Measurements from ENCODE around the gene RFTN1.

The RFTN1 gene

DNA sequence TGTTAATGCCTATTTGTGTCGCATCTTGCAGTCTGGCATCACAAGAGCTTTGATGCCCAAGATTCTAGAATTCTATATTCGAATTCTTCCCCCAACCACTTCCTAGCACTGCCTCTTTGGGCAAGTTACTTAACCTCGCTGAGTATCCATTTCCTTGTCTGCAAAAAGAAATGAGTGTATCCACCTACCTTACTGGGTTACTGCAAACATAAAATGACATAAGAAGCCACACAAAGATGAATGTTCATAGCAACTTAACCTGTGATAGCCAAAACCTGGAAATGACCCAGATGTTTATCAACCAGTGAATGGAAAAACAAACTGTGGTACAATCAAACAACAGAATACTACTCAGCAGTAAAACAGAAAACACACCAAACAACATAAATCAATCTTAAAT, 24.9 kb downstream of the RFTN1 start:
- FAIRE-seq: no peak
- no peak for DNase-seq (ENCODE audit: insufficient read length, low spot score)

- FAIRE-seq (no peak), DNase-seq (ENCODE audit: insufficient read length, low spot score) (no peak)
Observed at GRCh38 chr3:16487511-16488175, 25.9 kb downstream of the RFTN1 start.

DNA sequence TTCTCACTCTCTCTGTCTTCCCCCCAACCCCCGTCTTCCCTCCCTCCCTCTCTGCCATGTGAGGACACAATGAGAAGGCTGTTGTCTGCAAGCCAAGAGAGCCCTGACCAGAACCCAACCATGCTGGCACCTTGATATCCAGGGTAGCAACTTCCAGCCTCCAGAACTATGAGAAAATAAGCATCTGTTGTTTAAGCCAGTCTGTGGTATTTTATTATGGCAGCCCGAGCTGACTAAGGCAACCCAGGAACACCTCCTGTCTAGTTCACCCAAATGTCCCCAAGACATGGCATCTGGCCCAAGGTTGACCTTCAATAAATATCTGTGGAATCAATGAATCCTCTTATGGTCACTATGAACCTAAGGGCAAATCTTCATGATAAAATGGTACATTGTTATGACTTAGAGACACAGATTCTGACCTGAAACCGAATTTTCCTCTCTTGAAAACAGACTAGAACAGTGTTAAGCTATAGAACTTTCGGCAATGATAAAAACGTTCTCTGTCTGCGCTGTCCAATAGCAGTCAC, 26.5 kb downstream of the RFTN1 start:
- FAIRE-seq: no peak
- no peak for DNase-seq (ENCODE audit: insufficient read length, low spot score)

GRCh38 chr3:16486201-16486600, 27.3 kb downstream of the RFTN1 start:
- DNase-seq (ENCODE audit: insufficient read length, low spot score): no peak
- FAIRE-seq: no peak

DNA sequence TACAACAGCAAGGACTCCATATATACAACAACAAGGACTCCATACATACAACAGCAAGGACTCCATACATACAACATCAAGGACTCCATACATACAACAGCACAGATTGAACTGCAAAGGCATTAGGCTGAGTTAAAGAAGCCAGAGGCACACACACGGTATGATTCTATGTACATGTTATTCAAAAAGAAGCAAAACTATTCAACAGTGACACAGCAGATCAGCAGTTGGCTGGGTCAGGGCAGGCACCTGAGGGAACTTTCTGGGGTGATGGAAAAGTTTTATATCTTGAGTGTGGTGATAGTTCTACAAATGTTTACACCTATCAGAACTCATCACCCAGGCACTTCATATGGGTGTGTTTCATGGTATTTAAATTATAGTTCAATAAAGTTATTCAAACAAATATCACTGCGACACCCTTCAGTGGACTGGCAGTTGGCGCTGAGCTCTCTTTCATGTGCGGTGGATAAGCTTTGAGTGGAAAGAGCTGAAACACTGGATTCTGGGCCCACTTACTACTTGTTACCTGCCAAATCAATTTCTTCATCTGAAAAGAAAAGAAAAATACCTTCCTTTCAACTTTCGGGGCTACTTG, 28.0 kb downstream of the RFTN1 start:
- no peak for FAIRE-seq
- no peak for DNase-seq (ENCODE audit: insufficient read length, low spot score)

GRCh38 chr3:16484984-16485383, 28.5 kb downstream of the RFTN1 start:
- FAIRE-seq: no peak
- DNase-seq (ENCODE audit: insufficient read length, low spot score): no peak

- DNase-seq (ENCODE audit: insufficient read length, low spot score): no peak
- no peak for FAIRE-seq
Observed at GRCh38 chr3:16484216-16484615, 29.3 kb downstream of the RFTN1 start.

DNA sequence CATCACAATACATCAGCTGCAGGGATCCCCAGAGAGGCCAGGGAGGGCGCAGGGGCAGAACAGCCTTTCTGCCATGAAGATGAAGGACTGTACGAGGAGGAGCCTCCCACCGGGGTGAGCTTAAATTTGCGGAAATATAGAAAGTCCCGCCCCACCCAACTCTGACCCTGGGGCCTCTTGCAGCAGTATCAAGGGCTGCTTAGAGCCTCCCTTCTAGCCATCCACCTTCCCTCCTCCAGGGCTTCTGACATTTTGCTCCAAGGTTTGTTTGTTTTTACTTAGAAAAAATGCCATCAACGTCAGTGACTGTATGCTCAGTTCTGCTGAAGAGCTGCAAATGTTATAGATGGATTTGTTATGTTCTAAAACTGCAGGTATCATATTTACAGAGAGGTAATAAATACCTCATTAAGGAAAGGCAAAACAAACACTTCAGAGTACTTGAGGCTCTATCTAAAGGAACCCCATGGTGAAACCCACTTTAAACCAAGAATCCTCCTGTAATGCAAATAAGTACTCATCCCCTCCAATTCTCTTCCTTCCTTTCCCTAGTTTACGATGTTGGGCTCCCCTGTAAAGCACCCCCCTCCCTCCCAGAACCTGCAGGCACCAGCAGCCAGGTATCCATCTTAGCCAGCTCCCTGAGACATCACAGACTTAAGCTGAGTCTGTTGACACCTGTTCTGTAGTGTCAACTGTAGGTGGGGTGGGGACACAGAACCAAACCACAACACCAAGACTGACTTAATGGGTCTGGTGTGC, 30.5 kb downstream of the RFTN1 start:
- FAIRE-seq: peak; percentile 40

DNA sequence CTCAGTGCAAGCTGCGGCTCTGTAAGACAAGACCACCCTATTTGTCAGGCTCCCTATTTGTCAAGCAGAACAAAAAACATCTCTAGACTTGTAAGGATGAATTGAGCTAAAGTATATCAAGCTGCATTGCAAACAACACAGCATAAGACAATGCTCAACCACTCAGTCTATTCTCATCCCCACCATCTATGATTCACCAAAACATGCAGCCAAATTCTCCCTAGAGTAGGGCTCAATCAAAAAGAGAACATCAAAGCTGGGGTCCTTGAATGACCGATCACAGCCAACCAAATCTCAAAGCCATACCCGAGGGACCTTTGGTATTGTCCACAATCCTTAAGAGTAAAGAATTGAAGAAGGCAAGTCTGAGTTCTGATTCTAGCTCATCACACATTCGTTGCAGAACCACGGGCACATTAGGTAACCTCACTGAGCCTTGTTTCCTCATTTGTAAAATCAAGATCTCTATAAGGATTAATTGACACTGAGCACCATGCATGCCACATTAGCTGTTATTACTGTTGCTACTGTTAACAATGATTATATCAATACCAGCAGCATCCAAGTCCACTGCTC, 31.2 kb downstream of the RFTN1 start:
- peak; percentile 68 for FAIRE-seq

More for the DNA sequence above, 30.5 kb downstream of the RFTN1 start:
- DNase-seq (ENCODE audit: insufficient read length, low spot score): no peak

DNA sequence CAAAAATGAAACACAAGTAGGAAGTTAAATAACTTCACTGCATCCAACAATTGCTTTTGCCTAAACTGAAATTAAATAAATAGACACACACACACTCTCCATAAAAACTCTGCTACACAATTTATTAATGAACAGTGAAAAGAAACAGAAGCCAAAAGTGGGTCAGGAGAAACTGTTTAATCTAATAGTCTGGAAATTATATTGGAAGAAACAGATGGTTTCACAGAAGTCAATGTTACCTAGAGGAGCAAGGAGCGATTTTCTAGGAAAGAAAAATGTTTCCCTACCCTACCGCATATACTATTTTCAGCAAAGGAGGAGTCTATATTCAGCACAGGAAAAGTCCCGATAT, 32.0 kb downstream of the RFTN1 start:
- FAIRE-seq: no peak
- DNase-seq (ENCODE audit: insufficient read length, low spot score): no peak

More for the DNA sequence above, 31.2 kb downstream of the RFTN1 start:
- no peak for DNase-seq (ENCODE audit: insufficient read length, low spot score)

DNA sequence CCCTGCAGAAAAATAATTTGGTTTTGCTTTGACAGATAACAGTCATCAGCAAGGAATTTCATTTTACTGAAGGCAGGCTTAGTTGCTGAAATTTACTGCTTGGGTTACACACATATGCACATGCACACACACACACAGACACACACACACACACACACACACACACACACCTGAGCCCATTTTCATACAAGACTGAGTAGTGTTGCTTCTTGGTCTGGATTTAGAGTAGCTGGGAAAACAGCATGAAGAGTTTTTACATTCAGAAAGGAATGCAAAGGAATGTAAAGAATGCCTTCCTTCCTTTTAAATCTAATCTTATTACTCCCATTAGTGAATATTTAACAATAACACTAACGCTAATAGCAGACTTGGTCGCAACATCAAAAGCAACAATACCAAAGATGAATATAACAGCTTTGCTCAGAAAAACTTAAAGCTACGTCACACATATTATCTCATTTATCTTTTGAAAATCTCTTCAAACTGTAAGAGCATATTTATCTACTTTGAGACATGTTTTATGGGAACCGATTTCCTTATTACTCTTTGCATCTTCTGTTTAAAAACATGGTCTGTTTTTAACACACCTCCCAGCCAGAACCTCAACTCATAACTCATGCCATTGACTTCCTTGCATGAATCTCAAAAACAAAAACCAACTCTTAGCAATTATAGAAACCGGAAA, 32.5 kb downstream of the RFTN1 start:
- DNase-seq (ENCODE audit: insufficient read length, low spot score) (no peak), FAIRE-seq (peak; percentile 89)

DNA sequence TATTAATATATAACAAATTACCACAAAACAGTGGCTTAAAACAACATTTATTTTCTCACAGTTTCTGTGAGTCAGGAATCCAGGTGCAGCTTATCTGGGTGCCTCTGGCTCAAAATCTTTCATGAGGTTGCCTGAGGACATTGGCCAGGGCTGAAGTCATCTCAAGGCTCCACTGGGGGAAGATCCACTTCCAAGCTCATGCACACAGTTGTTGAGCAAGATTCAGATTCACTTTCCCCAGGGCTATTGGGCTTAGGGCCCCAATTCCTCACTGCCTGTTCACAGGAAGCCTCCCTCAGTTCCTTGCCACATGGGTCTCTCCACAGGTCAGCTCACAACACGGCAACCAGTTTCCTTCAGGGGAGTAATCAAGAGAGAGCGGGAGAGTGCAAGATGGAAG, 35.0 kb downstream of the RFTN1 start:
- FAIRE-seq: peak; percentile 4
- DNase-seq (ENCODE audit: insufficient read length, low spot score): no peak

- DNase-seq (ENCODE audit: insufficient read length, low spot score) (no peak), FAIRE-seq (no peak)
Observed at GRCh38 chr3:16477521-16477920, 36.0 kb downstream of the RFTN1 start.

DNA sequence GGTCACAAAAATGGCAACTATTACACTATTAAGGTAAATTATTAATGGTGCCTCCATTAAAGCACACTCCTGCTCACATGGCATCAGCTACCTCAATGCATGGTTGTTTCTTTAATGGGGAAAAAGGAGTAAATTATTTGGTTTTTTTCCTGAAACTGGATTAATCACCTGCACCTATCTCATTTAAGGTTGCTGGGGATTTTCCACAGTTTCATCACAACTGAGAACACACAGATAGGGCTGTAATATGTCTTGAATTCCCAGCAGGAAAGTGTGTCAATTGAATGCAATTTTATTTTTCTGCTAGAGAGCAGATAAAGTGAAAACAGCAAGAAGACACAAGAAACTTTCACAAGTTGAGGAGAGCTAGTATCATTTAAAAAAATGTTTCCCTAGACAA, 36.4 kb downstream of the RFTN1 start:
- DNase-seq (ENCODE audit: insufficient read length, low spot score) (no peak), FAIRE-seq (no peak)

GRCh38 chr3:16476636-16477035, 36.9 kb downstream of the RFTN1 start:
- no peak for DNase-seq (ENCODE audit: insufficient read length, low spot score)
- FAIRE-seq: no peak

DNA sequence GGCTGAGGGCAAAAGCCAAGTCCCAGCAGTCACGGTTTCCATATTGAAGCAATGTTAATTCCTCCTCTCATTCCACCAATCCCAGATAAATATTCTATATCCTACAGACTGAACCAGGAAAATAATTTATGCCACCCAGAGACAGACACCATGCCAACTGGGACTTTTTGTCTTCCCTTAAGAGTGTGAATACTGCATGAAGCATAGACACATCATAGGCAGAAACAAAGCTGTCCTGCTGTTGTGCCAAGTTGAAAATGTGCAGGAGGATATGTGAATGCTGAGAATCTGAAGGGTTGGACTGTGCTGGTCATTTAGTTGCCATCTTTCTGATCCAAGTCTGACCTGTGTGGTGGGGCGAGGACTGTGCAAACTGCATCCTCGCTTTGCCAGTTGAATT, 37.7 kb downstream of the RFTN1 start:
- no peak for FAIRE-seq
- no peak for DNase-seq (ENCODE audit: insufficient read length, low spot score)

- no peak for DNase-seq (ENCODE audit: insufficient read length, low spot score)
- no peak for FAIRE-seq
Observed at GRCh38 chr3:16474920-16475319, 38.6 kb downstream of the RFTN1 start.

DNA sequence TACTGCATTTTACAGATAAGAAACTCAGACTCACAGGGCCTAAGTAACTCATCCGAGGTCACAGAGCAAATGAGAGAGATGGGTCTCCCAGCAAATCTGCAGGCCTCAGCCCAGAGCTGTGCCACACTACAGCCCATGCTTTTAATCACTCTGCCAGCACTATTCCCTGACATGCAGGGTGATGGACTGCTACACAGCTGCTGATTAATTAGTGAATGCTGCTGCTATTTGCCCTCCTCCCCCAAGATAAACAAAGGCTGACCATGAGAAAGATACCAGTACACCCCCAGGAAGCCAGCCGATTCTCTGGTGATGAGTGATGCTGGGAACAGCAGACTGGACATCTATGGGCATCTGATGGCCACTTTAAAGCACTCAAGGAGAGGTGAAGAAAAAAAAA, 39.3 kb downstream of the RFTN1 start:
- no peak for DNase-seq (ENCODE audit: insufficient read length, low spot score)
- FAIRE-seq: no peak

GRCh38 chr3:16472593-16472992, 40.9 kb downstream of the RFTN1 start:
- DNase-seq (ENCODE audit: insufficient read length, low spot score): no peak
- FAIRE-seq: no peak

DNA sequence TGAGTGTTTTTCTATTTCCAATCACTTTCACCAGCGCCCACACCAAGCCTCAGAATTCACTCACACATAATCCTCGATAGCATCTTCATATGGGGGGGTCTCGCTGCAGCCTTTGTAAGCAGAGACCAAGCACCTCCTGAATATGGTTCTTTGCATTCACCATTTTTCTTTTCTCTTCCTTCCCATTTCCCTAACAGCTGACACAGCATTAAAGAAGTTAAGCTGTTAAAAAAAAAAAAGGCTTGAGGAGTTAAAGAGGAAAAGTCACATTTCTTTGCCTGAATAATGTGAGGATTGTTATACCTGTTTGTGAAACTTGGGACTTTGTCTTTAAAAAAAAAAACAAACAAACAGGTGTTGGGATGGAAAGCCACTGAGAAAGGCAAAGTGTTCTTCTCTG, 41.6 kb downstream of the RFTN1 start:
- DNase-seq (ENCODE audit: insufficient read length, low spot score) (no peak), FAIRE-seq (no peak)

- DNase-seq (ENCODE audit: insufficient read length, low spot score): no peak
- FAIRE-seq: peak; percentile 63
Observed at GRCh38 chr3:16470590-16470989, 42.9 kb downstream of the RFTN1 start.
